Measurements from ENCODE around the gene ELMOD1. TPM values are rescaled to one million over a fixed set of nuclear protein-coding genes. Genes with fewer than 3 reads are reported as not detected.

The ELMOD1 gene
- total and polyA plus RNA-seq, 10 of the 15 experiments (the other 5 are each of a cell fraction or from before 2014, with no cell fraction given): not detected

- Histone ChIP-seq H3K4me2 (ENCODE audit: control insufficient read depth, insufficient read depth) (no peak overlapping the region), H3K79me2 (ENCODE audit: control insufficient read depth, insufficient read depth, low read length) (no peaks in the 10 kb centered on the region), H3K9ac (ENCODE audit: control insufficient read depth, insufficient read depth, low read length) (no peak overlapping the region), H3K27me3 (replicated peaks in 1 of 2; ENCODE audit: control insufficient read depth in 2 of 2, insufficient read depth in 2 of 2, low read length in 1 of 2) (no peaks in the 10 kb centered on the region), H3K27ac (ENCODE audit: control insufficient read depth, insufficient read depth) (no peak overlapping the region), H3K4me1 (ENCODE audit: control insufficient read depth, insufficient read depth, low read length) (no peaks in the 10 kb centered on the region), H2AFZ (ENCODE audit: control insufficient read depth, low read depth, low read length) (no peak overlapping the region), H3K36me3 (ENCODE audit: control insufficient read depth in 2 of 2, insufficient read depth in 2 of 2, low read length in 1 of 2) (no peaks in the 10 kb centered on the region), H3K9me3 (replicated peaks; ENCODE audit: control insufficient read depth, insufficient read depth, low read length) (no peaks in the 10 kb centered on the region), H4K20me1 (ENCODE audit: control insufficient read depth, insufficient read depth) (no peaks in the 10 kb centered on the region), H3K4me3 (no peak overlapping the region)
- in situ Hi-C loops (cut with MboI): no loop called here
- DNase-seq (ENCODE audit: low read depth, low spot score): no peak
- TF ChIP-seq PAX5 (IDR thresholded peaks at IDR 0.05; ENCODE audit: borderline replicate concordance, low read depth, low read length): no peak
- TF ChIP-seq MLLT1 (IDR thresholded peaks at IDR 0.05): no peak
- TF ChIP-seq ZSCAN29 (IDR thresholded peaks at IDR 0.05): no peak
- POLR2A ChIA-PET: no interaction called here
- FAIRE-seq: no peak
- SMC1A ChIA-PET (ENCODE audit: uncharacterized antibody, unreplicated experiment): interaction anchor here (1.2 to 11.6 kb wide), 10 partner anchors 8 to 142 kb away, joined by 4 to 249 read pairs (median 8); partner anchors contain the start of gene ALKBH8
- BruUV-seq (replicated peaks): no TSS peak
- RAD21 ChIA-PET (ENCODE audit: unreplicated experiment): interaction anchor here (0.5 to 3.6 kb wide), 3 partner anchors 83 to 128 kb away, joined by 3 to 120 read pairs (median 9); partner anchors contain the start of gene ALKBH8
- ATAC-seq: no peak
- 49% methylated on average over 3 of the region's 3 CpGs for WGBS (ENCODE audit: insufficient coverage, insufficient replicate concordance, low lambda C conversion rate, missing lambda C conversion rate)
- CTCF ChIA-PET: interaction anchor here (1.4 to 14.1 kb wide), 6 partner anchors 15 to 142 kb away, joined by 5 to 536 read pairs (median 26); partner anchors contain the start of gene ALKBH8
- intact Hi-C loops (cut with micrococcal nuclease; ENCODE audit: unreplicated experiment): no loop called here
Observed at GRCh38 chr11:107691000-107691750, 100.2 kb downstream of the ELMOD1 start.

- Histone ChIP-seq H3K27me3 (replicated peaks in 1 of 2; ENCODE audit: control insufficient read depth in 2 of 2, insufficient read depth in 2 of 2, low read length in 1 of 2) (no peaks in the 10 kb centered on the region), H2AFZ (ENCODE audit: control insufficient read depth, low read depth, low read length) (no peak overlapping the region), H3K36me3 (ENCODE audit: control insufficient read depth in 2 of 2, insufficient read depth in 2 of 2, low read length in 1 of 2) (no peaks in the 10 kb centered on the region), H3K4me2 (ENCODE audit: control insufficient read depth, insufficient read depth) (no peak overlapping the region), H3K27ac (ENCODE audit: control insufficient read depth, insufficient read depth) (no peak overlapping the region), H3K4me1 (ENCODE audit: control insufficient read depth, insufficient read depth, low read length) (no peaks in the 10 kb centered on the region), H3K9me3 (replicated peaks; ENCODE audit: control insufficient read depth, insufficient read depth, low read length) (no peaks in the 10 kb centered on the region), H4K20me1 (ENCODE audit: control insufficient read depth, insufficient read depth) (no peaks in the 10 kb centered on the region), H3K79me2 (ENCODE audit: control insufficient read depth, insufficient read depth, low read length) (no peaks in the 10 kb centered on the region), H3K4me3 (no peak overlapping the region), H3K9ac (ENCODE audit: control insufficient read depth, insufficient read depth, low read length) (no peak overlapping the region)
- ChIA-PET POLR2A (no interaction called here), CTCF (interaction anchor here (0.9 to 14.1 kb wide), 4 partner anchors 28 to 125 kb away, joined by 3 to 536 read pairs (median 4); partner anchors contain the start of gene ALKBH8), RAD21 (ENCODE audit: unreplicated experiment) (interaction anchor here (1.0 to 1.9 kb wide), 4 partner anchors 25 to 133 kb away, joined by 3 to 5 read pairs (median 4); no protein-coding TSS in a partner anchor), SMC1A (ENCODE audit: uncharacterized antibody, unreplicated experiment) (interaction anchor here (0.6 to 1.3 kb wide), 3 partner anchors 76 to 119 kb away, joined by 3 to 4 read pairs (median 3); no protein-coding TSS in a partner anchor)
- ATAC-seq: no peak
- in situ Hi-C loops (cut with MboI): no loop called here
- no TSS peak for BruUV-seq (replicated peaks)
- DNase-seq (ENCODE audit: low read depth, low spot score): no peak
- no peak for FAIRE-seq
- intact Hi-C loops (cut with micrococcal nuclease; ENCODE audit: unreplicated experiment): no loop called here
- WGBS (ENCODE audit: insufficient coverage, insufficient replicate concordance, low lambda C conversion rate, missing lambda C conversion rate): 0% methylated on average over 1 of the region's 1 CpG
- TF ChIP-seq CHD2 (IDR thresholded peaks at IDR 0.05; ENCODE audit: borderline replicate concordance, low read depth, low read length) (no peak), STAT3 (IDR thresholded peaks at IDR 0.05; ENCODE audit: low read depth, low read length) (no peak), ZNF384 (IDR thresholded peaks at IDR 0.05; ENCODE audit: borderline replicate concordance, low read depth, low read length) (no peak), HDGF (IDR thresholded peaks at IDR 0.05) (no peak), CUX1 (IDR thresholded peaks at IDR 0.05; ENCODE audit: insufficient replicate concordance, low read depth, low read length) (no peak)
Observed at GRCh38 chr11:107695446-107695845, 104.5 kb downstream of the ELMOD1 start.

All from GM12878 (cell line).